ENCODE data around the gene RALGPS1. TPM values are rescaled to one million over a fixed set of nuclear protein-coding genes. Genes with fewer than 3 reads are reported as not detected.

The RALGPS1 gene
- polyA plus RNA-seq, 3 donors: 0.60 to 4.6 (median 1.3) TPM

- WGBS (ENCODE audit: insufficient coverage): 0% methylated on average over 2 of the region's 2 CpGs
- Histone ChIP-seq H3K27me3 (ENCODE audit: control insufficient read depth in 2 of 2, insufficient read depth in 2 of 2, low read length in 2 of 2) (no peaks in the 10 kb centered on the region), H3K4me2 (replicated peaks; ENCODE audit: extremely low read depth, low read length, poor library complexity, severe bottlenecking) (no peak overlapping the region), H3K9ac (ENCODE audit: insufficient read depth, low read length, poor library complexity, severe bottlenecking) (no peak overlapping the region), H2AFZ (ENCODE audit: insufficient read depth, low read depth, low read length, poor library complexity, severe bottlenecking) (no peak overlapping the region), H4K20me1 (ENCODE audit: insufficient read depth, low read length) (no peaks in the 10 kb centered on the region), H3K27ac (ENCODE audit: low read depth in 1 of 2, low read length in 2 of 2) (no peak overlapping the region), H3K4me1 (ENCODE audit: control insufficient read depth in 1 of 2, insufficient read depth in 2 of 2, low read length in 2 of 2) (no peaks in the 10 kb centered on the region), H3K36me3 (replicated peaks in 1 of 2; ENCODE audit: control insufficient read depth in 1 of 2, insufficient read depth in 2 of 2, low read length in 2 of 2) (no peaks in the 10 kb centered on the region), H3K9me3 (replicated peaks in 1 of 2; ENCODE audit: control insufficient read depth in 1 of 2, insufficient read depth in 1 of 2, low read length in 2 of 2) (no peaks in the 10 kb centered on the region), H3K4me3 (replicated peaks in 1 of 3; ENCODE audit: low read depth in 2 of 3, low read length in 3 of 3) (no peak overlapping the region), H3K79me2 (ENCODE audit: insufficient read depth, low read length) (no peaks in the 10 kb centered on the region)
- Mint-ChIP-seq H3K9me3 (peaks cover 0 to 4% (median 0%) of the 10 kb centered on the region in 7 donors), H3K27me3 (ENCODE audit: low read depth in 3 of 3) (peaks cover 0 to 5% (median 4%) of the 10 kb centered on the region in 3 donors), H3K4me3 (no peak overlapping the region), H3K36me3 (no peaks in the 10 kb centered on the region), H3K27ac (no peak overlapping the region), H3K4me1 (peaks cover 21% of the 10 kb centered on the region)
- intact Hi-C loops (cut with micrococcal nuclease): no loop called here
- no peak for TF ChIP-seq CTCF (IDR thresholded peaks at IDR 0.05)
- DNase-seq: no peak
These were observed 248.8 kb downstream of the RALGPS1 start for GRCh38 chr9:127163409-127163808.

GRCh38 chr9:127165116-127165515 is 250.5 kb downstream of the RALGPS1 start:
- H3K9me3 ChIP-seq (replicated peaks in 1 of 2; ENCODE audit: control insufficient read depth in 1 of 2, insufficient read depth in 1 of 2, low read length in 2 of 2): no peaks in the 10 kb centered on the region
- WGBS (ENCODE audit: insufficient coverage): 83% methylated on average over 2 of the region's 4 CpGs
- H3K4me3 Mint-ChIP-seq: no peak overlapping the region
- no peak for TF ChIP-seq CTCF (IDR thresholded peaks at IDR 0.05)
- no peaks in the 10 kb centered on the region for H3K36me3 ChIP-seq (replicated peaks in 1 of 2; ENCODE audit: control insufficient read depth in 1 of 2, insufficient read depth in 2 of 2, low read length in 2 of 2)
- H3K9ac ChIP-seq (ENCODE audit: insufficient read depth, low read length, poor library complexity, severe bottlenecking): no peak overlapping the region
- H3K4me2 ChIP-seq (replicated peaks; ENCODE audit: extremely low read depth, low read length, poor library complexity, severe bottlenecking): no peak overlapping the region
- peaks cover 0 to 4% (median 2%) of the 10 kb centered on the region in 3 donors for H3K27me3 Mint-ChIP-seq (ENCODE audit: low read depth in 3 of 3)
- no peak for DNase-seq
- H4K20me1 ChIP-seq (ENCODE audit: insufficient read depth, low read length): no peaks in the 10 kb centered on the region
- no peak overlapping the region for H3K27ac Mint-ChIP-seq
- peaks cover 0 to 4% (median 0%) of the 10 kb centered on the region in 7 donors for H3K9me3 Mint-ChIP-seq
- H3K36me3 Mint-ChIP-seq: peaks cover 0 to 2% of the 10 kb centered on the region in 2 donors
- peaks cover 21% of the 10 kb centered on the region for H3K4me1 Mint-ChIP-seq
- H3K4me1 ChIP-seq (ENCODE audit: control insufficient read depth in 1 of 2, insufficient read depth in 2 of 2, low read length in 2 of 2): no peaks in the 10 kb centered on the region
- H3K79me2 ChIP-seq (ENCODE audit: insufficient read depth, low read length): no peaks in the 10 kb centered on the region
- no peak overlapping the region for H3K4me3 ChIP-seq (replicated peaks in 1 of 3; ENCODE audit: low read depth in 2 of 3, low read length in 3 of 3)
- no peak overlapping the region for H2AFZ ChIP-seq (ENCODE audit: insufficient read depth, low read depth, low read length, poor library complexity, severe bottlenecking)
- H3K27me3 ChIP-seq (ENCODE audit: control insufficient read depth in 2 of 2, insufficient read depth in 2 of 2, low read length in 2 of 2): no peaks in the 10 kb centered on the region
- intact Hi-C loops (cut with micrococcal nuclease): no loop called here
- H3K27ac ChIP-seq (ENCODE audit: low read depth in 1 of 2, low read length in 2 of 2): no peak overlapping the region

Data from CD14-positive monocyte (primary cell).